SK-N-SH (cell line): ENCODE data around the gene ACAP2.
"Not testable (repeated sequence)": the region's sequence is repeated elsewhere in the genome, so short reads cannot be mapped to it uniquely, and the experiment has no call there.

ENCODE experiments used
- POLR2AphosphoS5 ChIP-seq: IDR thresholded peaks from 2 replicates; pipeline ENCODE4 v1.6.1; 2012; ENCODE audit warnings: low read depth, low read length
- YY1 ChIP-seq: IDR thresholded peaks from 2 replicates; pipeline ENCODE4 v1.4.0; 2012; ENCODE audit warnings: low read depth, mild to moderate bottlenecking
- TF ChIP-seq, protein P1 (sequence below): IDR thresholded peaks from 2 replicates; pipeline ENCODE4 v1.4.0; 2012; ENCODE audit warnings: low read depth
- TF ChIP-seq, protein P2 (sequence below): fragments of 200-600 bp; sonication (generic); IDR thresholded peaks from 2 replicates; pipeline ENCODE4 v1.6.1; 2017; ENCODE audit warnings: antibody characterized with exemption, mild to moderate bottlenecking, moderate library complexity

DNA sequence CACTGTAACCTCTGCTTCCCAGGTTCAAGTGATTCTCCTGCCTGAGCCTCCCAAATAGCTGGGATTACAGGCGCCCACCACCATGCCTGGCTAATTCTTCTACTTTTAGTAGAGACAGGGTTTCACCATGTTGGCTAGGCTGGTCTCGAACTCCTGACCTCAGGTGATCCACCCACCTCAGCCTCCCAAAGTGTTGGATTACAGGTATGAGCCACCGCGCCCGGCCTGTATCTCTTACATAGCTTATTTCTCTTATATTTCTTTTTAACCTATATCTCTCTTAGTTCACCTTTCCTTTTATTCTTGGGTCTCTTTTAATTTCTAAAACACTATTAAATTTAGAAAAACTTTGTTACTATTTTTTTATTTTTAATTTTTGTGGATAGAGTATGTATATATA, 213.9 kb downstream of the ACAP2 start:
- TF ChIP-seq, protein P1, sequence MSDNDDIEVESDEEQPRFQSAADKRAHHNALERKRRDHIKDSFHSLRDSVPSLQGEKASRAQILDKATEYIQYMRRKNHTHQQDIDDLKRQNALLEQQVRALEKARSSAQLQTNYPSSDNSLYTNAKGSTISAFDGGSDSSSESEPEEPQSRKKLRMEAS, result not testable (repeated sequence)
- TF ChIP-seq, protein P2, sequence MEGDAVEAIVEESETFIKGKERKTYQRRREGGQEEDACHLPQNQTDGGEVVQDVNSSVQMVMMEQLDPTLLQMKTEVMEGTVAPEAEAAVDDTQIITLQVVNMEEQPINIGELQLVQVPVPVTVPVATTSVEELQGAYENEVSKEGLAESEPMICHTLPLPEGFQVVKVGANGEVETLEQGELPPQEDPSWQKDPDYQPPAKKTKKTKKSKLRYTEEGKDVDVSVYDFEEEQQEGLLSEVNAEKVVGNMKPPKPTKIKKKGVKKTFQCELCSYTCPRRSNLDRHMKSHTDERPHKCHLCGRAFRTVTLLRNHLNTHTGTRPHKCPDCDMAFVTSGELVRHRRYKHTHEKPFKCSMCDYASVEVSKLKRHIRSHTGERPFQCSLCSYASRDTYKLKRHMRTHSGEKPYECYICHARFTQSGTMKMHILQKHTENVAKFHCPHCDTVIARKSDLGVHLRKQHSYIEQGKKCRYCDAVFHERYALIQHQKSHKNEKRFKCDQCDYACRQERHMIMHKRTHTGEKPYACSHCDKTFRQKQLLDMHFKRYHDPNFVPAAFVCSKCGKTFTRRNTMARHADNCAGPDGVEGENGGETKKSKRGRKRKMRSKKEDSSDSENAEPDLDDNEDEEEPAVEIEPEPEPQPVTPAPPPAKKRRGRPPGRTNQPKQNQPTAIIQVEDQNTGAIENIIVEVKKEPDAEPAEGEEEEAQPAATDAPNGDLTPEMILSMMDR, result not testable (repeated sequence)
- TF ChIP-seq YY1, POLR2AphosphoS5: not testable (repeated sequence)
